Thyroid gland (tissue), 4 donors: ENCODE data around the gene CAPRIN1.

Experiments used
- POLR2A ChIP-seq, 2 donors: fragments of 450-650 bp; IDR thresholded peaks; one replicate each; pipeline ENCODE4 v1.6.1; 2017; ENCODE audit warnings: antibody characterized with exemption in 2 of 2, mild to moderate bottlenecking in 2 of 2, moderate library complexity in 1 of 2
- TF ChIP-seq, protein P1 (sequence below), 6 experiments: fragments of 200-600 bp in 3 of 6; fragments of 450-650 bp in 3 of 6; sonication (generic) in 3 of 6; IDR thresholded peaks; one replicate each; pipeline ENCODE4 v1.5.1; 2016 to 2019; ENCODE audit warnings: antibody characterized with exemption in 6 of 6, mild to moderate bottlenecking in 2 of 6, inconsistent platforms in 1 of 6, moderate library complexity in 1 of 6

DNA sequence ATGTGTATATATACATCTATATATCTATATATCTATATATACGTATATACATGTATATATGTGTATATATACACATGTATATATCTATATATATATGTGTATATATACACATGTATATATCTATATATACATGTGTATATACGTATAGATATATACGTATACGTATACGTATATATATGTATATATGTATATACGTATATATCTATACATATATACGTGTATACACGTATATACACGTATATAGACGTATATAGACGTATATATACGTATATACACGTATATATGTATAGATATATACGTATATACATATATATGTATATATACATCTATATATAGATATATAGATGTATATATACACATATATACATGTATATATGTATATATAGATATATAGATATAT, 25.1 kb upstream of the CAPRIN1 start:
- TF ChIP-seq POLR2A (IDR thresholded peaks at IDR 0.05), result no peak
- TF ChIP-seq, protein P1, sequence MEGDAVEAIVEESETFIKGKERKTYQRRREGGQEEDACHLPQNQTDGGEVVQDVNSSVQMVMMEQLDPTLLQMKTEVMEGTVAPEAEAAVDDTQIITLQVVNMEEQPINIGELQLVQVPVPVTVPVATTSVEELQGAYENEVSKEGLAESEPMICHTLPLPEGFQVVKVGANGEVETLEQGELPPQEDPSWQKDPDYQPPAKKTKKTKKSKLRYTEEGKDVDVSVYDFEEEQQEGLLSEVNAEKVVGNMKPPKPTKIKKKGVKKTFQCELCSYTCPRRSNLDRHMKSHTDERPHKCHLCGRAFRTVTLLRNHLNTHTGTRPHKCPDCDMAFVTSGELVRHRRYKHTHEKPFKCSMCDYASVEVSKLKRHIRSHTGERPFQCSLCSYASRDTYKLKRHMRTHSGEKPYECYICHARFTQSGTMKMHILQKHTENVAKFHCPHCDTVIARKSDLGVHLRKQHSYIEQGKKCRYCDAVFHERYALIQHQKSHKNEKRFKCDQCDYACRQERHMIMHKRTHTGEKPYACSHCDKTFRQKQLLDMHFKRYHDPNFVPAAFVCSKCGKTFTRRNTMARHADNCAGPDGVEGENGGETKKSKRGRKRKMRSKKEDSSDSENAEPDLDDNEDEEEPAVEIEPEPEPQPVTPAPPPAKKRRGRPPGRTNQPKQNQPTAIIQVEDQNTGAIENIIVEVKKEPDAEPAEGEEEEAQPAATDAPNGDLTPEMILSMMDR (IDR thresholded peaks at IDR 0.05), result no peak
